ENCODE data around the gene BDKRB2. TPM values are rescaled to one million over a fixed set of nuclear protein-coding genes. Genes with fewer than 3 reads are reported as not detected.

BDKRB2 gene
- total RNA-seq, 1 experiment from 2014 or later: 0.15 TPM

DNA sequence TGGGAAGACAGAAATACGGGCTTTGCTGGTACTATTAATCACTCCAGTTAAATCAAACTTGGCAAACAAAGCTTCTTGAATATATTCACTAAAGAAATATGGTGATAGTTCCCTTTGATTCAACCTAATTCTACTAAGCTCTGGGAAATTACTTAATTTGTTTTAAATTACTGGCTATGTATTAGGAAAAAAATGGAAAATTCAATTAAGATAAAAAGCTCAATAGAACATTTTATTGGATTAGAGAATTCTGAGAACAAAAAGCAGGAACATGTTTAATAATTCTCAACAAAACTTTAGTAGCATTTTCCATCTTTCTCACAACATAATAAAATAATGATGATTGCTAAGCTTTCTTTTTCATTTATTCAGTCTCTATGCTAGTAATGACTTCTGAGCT lies 81.6 kb downstream of the BDKRB2 start:
- Histone ChIP-seq H3K27ac (ENCODE audit: insufficient read length, low read depth, low read length) (no peak overlapping the region), H2AK5ac (ENCODE audit: insufficient read length, low read length) (no peak overlapping the region), H3K23ac (ENCODE audit: insufficient read length, low read depth, low read length) (no peak overlapping the region), H3T11ph (ENCODE audit: low read length) (no peak overlapping the region), H4K8ac (replicated peaks; ENCODE audit: insufficient read length, low read depth, low read length) (no peak overlapping the region), H3K4ac (ENCODE audit: low read depth, low read length) (no peak overlapping the region), H3K79me2 (ENCODE audit: insufficient read depth, low read length) (no peaks in the 10 kb centered on the region), H3K18ac (ENCODE audit: insufficient read length, low read depth, low read length) (no peak overlapping the region), H2BK12ac (ENCODE audit: insufficient read length, low read depth, low read length) (no peak overlapping the region), H3K23me2 (ENCODE audit: insufficient read length, low read depth, low read length, poor library complexity, severe bottlenecking) (no peaks in the 10 kb centered on the region), H4K91ac (ENCODE audit: insufficient read length, low read depth, low read length) (no peak overlapping the region), H3K9ac (ENCODE audit: extremely low read depth, insufficient read length, low read length) (no peak overlapping the region), H3K27me3 (ENCODE audit: insufficient read depth, low read length) (no peaks in the 10 kb centered on the region), H3K56ac (ENCODE audit: insufficient read length, low read depth, low read length) (no peak overlapping the region), H3K4me2 (ENCODE audit: insufficient read depth, insufficient read length, low read length) (no peak overlapping the region), H2BK5ac (ENCODE audit: insufficient read length, low read length) (no peak overlapping the region), H3K9me3 (ENCODE audit: control insufficient read depth, low read depth, low read length) (no peaks in the 10 kb centered on the region), H2BK20ac (ENCODE audit: low read depth, low read length, poor library complexity, severe bottlenecking) (no peak overlapping the region), H2AFZ (ENCODE audit: low read length) (no peak overlapping the region), H3K79me1 (ENCODE audit: insufficient read depth, low read depth, low read length, poor library complexity, severe bottlenecking) (no peaks in the 10 kb centered on the region), H4K20me1 (ENCODE audit: control insufficient read depth, insufficient read depth, insufficient read length) (no peaks in the 10 kb centered on the region), H3K14ac (ENCODE audit: insufficient read depth, low read length) (no peak overlapping the region), H2BK15ac (ENCODE audit: low read depth, low read length) (no peak overlapping the region), H3K4me1 (ENCODE audit: insufficient read depth, low read length) (no peaks in the 10 kb centered on the region), H4K5ac (ENCODE audit: insufficient read length, low read depth, low read length) (no peak overlapping the region), H2BK120ac (ENCODE audit: low read depth, low read length, poor library complexity, severe bottlenecking) (no peak overlapping the region)
- Mint-ChIP-seq H3K27me3 (ENCODE audit: low read depth) (no peaks in the 10 kb centered on the region), H3K36me3 (ENCODE audit: insufficient read depth in 1 of 3, low read depth in 3 of 3) (peaks cover 0 to 20% (median 20%) of the 10 kb centered on the region in 3 experiments; a peak in 5 of 7 replicates), H3K27ac (no peak overlapping the region), H3K4me3 (no peak overlapping the region), H3K4me1 (peaks cover 11% of the 10 kb centered on the region in 2 experiments; a peak in 3 of 4 replicates), H3K9me3 (no peaks in the 10 kb centered on the region)
- no peak for DNase-seq
- no CpG with 5 or more reads among the region's 1 CpG for WGBS (ENCODE audit: extremely low coverage, insufficient read length, low lambda C conversion rate)
- no peak for TF ChIP-seq CTCF (conservative IDR thresholded peaks at IDR 0.05)
